ENCODE measurements around the gene PGGHG.
"Not testable (repeated sequence)": the region's sequence is repeated elsewhere in the genome, so short reads cannot be mapped to it uniquely, and the experiment has no call there.

- not testable (repeated sequence) for TF ChIP-seq CTCF (IDR thresholded peaks at IDR 0.05; ENCODE audit: low read length); EZH2 (IDR thresholded peaks at IDR 0.05; ENCODE audit: borderline replicate concordance, low read length)
Observed at GRCh38 chr11:308740-309665, 20.1 kb downstream of the PGGHG start.
